Hepatocyte (in vitro differentiated cells): ENCODE results near the gene BCAS4. TPM values are rescaled to one million over a fixed set of nuclear protein-coding genes. Genes with fewer than 3 reads are reported as not detected.
A peak's percentile ranks its signal among the peaks of the same experiment; 100 is the strongest.

Experiments used
- DNase-seq: peaks from one replicate; pipeline ENCODE4 v3.0.0-alpha.2; 2016; ENCODE audit warnings: low spot score
- H2AFZ ChIP-seq: fragments of 200-600 bp; sonication (generic); 2 replicates; pipeline ENCODE4 v1.6.0; 2016; ENCODE audit warnings: antibody characterized with exemption, mild to moderate bottlenecking
- H3K27ac ChIP-seq: fragments of 200-600 bp; sonication (generic); 2 replicates; pipeline ENCODE4 v1.5.1; 2016; ENCODE audit warnings: mild to moderate bottlenecking
- H3K27me3 ChIP-seq: fragments of 200-600 bp; sonication (generic); 2 replicates; pipeline ENCODE4 v1.6.1; 2016
- H3K36me3 ChIP-seq: fragments of 200-600 bp; sonication (generic); replicated peaks from 2 replicates; pipeline ENCODE4 v1.5.1; 2016; ENCODE audit warnings: low read depth; ENCODE audit not compliant: insufficient read depth
- H3K4me1 ChIP-seq: fragments of 200-600 bp; sonication (generic); 2 replicates; pipeline ENCODE4 v1.5.1; 2016; ENCODE audit warnings: mild to moderate bottlenecking, moderate library complexity; ENCODE audit not compliant: insufficient read depth
- H3K4me2 ChIP-seq: fragments of 200-600 bp; sonication (generic); 2 replicates; pipeline ENCODE4 v1.6.0; 2016
- H3K4me3 ChIP-seq: fragments of 200-600 bp; sonication (generic); 2 replicates; pipeline ENCODE4 v1.5.1; 2016; ENCODE audit warnings: mild to moderate bottlenecking
- H3K79me2 ChIP-seq: fragments of 200-600 bp; sonication (generic); 2 replicates; pipeline ENCODE4 v1.6.0; 2017; ENCODE audit warnings: mild to moderate bottlenecking
- H3K9me2 ChIP-seq: fragments of 200-600 bp; sonication (generic); replicated peaks from 2 replicates; pipeline ENCODE4 v1.6.0; 2017; ENCODE audit warnings: mild to moderate bottlenecking; ENCODE audit not compliant: insufficient read depth
- H3K9me3 ChIP-seq: fragments of 200-600 bp; sonication (generic); 2 replicates; pipeline ENCODE4 v1.5.1; 2016; ENCODE audit warnings: low read depth, mild to moderate bottlenecking
- H4K20me1 ChIP-seq: fragments of 200-600 bp; sonication (generic); 2 replicates; pipeline ENCODE4 v1.6.0; 2016; ENCODE audit warnings: mild to moderate bottlenecking; ENCODE audit not compliant: insufficient read depth, poor library complexity, severe bottlenecking
- EZH2 ChIP-seq: fragments of 200-600 bp; sonication (generic); IDR thresholded peaks from 2 replicates; pipeline ENCODE4 v1.6.1; 2016; ENCODE audit warnings: antibody characterized with exemption, mild to moderate bottlenecking, borderline replicate concordance
- EZH2phosphoT487 ChIP-seq: fragments of 200-600 bp; sonication (generic); IDR thresholded peaks from one replicate; pipeline ENCODE4 v1.6.1; 2018; ENCODE audit warnings: antibody characterized with exemption, mild to moderate bottlenecking, low read depth, moderate library complexity; ENCODE audit not compliant: unreplicated experiment, severe bottlenecking
- WGBS: methylation state at CpG from one replicate; pipeline ENCODE4 v1.1.6; 2016; ENCODE audit warnings: low lambda C conversion rate; ENCODE audit errors: missing lambda C conversion rate; 5-methylcytosine and 5-hydroxymethylcytosine counted together
- polyA plus RNA-seq: library from polyadenylated mRNA; unstranded; fragments of >200 nt; fragmentation: Nextera tagmentation; extraction: Ambion mirVana; gene quantifications from 2 replicates; pipeline ENCODE4 v1.2.1, GENCODE V29; 2016
- total RNA-seq: library from RNA; depleted of rRNA; stranded (reverse); fragments of >200 nt; gene quantifications from 2 replicates; pipeline ENCODE4 v1.2.3, GENCODE V29; 2014
- TF ChIP-seq, protein P1 (sequence below): fragments of 200-600 bp; sonication (generic); IDR thresholded peaks from 2 replicates; pipeline ENCODE4 v1.5.1; 2016; ENCODE audit warnings: antibody characterized with exemption, mild to moderate bottlenecking; ENCODE audit not compliant: poor library complexity

Gene BCAS4
- total and polyA plus RNA-seq, 2 experiments from 2014 or later, result 5.6 to 21.6 TPM

DNA sequence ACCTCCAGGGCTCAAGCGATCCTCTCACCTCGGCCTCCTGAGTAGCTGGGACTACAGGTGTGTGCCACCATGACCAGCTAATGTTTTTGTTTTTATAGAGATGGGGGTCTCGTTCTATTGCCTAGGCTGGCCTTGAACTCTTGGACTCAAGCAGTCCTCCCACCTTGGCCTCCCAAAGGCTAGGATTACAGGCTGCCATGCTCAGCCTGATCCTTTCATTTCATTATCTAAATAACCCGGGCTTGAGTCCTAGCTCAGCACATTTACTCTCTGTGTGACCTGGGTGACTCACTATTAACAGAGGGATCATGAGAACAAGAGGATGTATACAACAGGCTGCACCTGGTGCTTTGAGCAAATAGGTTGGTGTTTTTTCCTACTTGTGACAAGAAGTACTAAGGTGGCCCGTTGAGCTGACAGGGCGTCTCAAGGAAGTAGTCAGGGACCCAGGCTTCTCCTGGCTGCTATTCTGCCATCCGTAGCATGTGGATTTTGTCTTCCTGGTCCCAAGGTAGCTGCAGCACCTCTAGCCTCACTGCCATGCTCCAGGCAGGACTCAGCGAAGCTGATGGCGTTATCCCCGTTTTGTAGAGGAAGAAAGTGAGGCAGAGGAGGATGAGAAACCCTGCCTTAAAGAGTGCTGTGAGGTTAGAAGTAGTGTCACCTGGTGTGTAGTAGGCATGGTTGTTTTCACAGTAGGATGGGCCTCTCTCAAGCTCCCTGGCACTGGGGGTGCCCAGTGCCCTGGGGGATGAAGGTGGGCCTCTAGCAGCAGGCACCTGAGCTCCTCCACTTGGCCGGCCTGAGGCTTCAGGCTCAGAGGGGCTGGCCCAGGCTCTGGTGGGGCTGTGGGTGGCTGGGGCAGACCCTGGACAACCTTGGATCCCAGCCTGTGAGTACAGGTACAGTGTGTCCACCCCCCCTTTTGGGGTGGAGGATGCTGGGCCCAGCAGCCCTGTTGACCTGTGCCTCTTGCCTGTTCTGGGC is 73.9 kb downstream of the BCAS4 start:
- H2AFZ ChIP-seq, result no peak overlapping the region

DNA sequence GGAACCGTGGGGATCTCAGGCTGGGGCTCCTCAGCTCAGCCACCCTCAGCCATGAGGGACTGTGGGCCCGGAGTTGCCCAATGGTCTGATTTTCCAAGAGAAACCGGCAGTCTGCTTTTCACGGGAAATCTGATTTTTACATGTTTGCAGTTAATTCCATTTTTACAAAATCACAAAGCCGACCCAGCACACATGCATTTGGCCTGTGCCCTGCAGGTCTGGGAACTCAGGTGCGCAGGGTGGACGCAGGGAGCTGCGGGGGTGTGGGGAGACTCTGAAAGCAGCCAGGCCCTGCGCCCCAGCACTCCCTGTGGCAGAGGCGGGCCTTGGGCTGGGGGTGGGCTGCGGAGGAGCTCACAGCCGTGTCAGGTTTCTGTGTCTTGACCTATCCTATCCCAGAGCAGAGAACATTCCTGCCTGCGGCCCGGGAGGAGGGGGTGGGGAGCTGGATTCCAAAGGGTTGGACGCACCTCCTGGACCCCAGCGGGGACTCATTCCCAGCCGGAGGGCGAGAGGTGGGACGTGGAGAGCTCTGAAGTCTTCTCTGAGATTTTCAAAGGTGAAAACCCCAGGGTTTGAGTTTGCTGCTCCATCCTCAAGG is 75.8 kb downstream of the BCAS4 start:
- no peaks in the 10 kb centered on the region for H3K27me3 ChIP-seq
- peak overlapping the region; percentile 50 for H3K27ac ChIP-seq
- H4K20me1 ChIP-seq, result no peaks in the 10 kb centered on the region
- TF ChIP-seq, protein P1, sequence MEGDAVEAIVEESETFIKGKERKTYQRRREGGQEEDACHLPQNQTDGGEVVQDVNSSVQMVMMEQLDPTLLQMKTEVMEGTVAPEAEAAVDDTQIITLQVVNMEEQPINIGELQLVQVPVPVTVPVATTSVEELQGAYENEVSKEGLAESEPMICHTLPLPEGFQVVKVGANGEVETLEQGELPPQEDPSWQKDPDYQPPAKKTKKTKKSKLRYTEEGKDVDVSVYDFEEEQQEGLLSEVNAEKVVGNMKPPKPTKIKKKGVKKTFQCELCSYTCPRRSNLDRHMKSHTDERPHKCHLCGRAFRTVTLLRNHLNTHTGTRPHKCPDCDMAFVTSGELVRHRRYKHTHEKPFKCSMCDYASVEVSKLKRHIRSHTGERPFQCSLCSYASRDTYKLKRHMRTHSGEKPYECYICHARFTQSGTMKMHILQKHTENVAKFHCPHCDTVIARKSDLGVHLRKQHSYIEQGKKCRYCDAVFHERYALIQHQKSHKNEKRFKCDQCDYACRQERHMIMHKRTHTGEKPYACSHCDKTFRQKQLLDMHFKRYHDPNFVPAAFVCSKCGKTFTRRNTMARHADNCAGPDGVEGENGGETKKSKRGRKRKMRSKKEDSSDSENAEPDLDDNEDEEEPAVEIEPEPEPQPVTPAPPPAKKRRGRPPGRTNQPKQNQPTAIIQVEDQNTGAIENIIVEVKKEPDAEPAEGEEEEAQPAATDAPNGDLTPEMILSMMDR, result no peak
- TF ChIP-seq EZH2 (no peak), EZH2phosphoT487 (no peak)
- H2AFZ ChIP-seq, result peak overlapping the region; percentile 35
- peak; percentile 77 for DNase-seq
- H3K36me3 ChIP-seq, result no peaks in the 10 kb centered on the region
- no peaks in the 10 kb centered on the region for H3K9me3 ChIP-seq
- 13% methylated on average over 19 of the region's 19 CpGs for WGBS
- peak overlapping the region; percentile 72 for H3K4me2 ChIP-seq
- no peaks in the 10 kb centered on the region for H3K9me2 ChIP-seq
- H3K4me1 ChIP-seq, result peaks cover 17% of the 10 kb centered on the region
- H3K4me3 ChIP-seq, result no peak overlapping the region
- H3K79me2 ChIP-seq, result no peaks in the 10 kb centered on the region

More for the DNA sequence above, 73.9 kb downstream of the BCAS4 start:
- Histone ChIP-seq H3K79me2 (no peaks in the 10 kb centered on the region), H3K4me2 (no peak overlapping the region), H3K36me3 (no peaks in the 10 kb centered on the region), H3K27me3 (no peaks in the 10 kb centered on the region), H3K9me3 (no peaks in the 10 kb centered on the region), H3K9me2 (no peaks in the 10 kb centered on the region), H4K20me1 (no peaks in the 10 kb centered on the region), H3K27ac (peak overlapping the region; percentile 86), H3K4me1 (peaks cover 17% of the 10 kb centered on the region), H3K4me3 (no peak overlapping the region)
- peak; percentile 71 for DNase-seq
- 81% methylated on average over 11 of the region's 11 CpGs for WGBS
- TF ChIP-seq EZH2phosphoT487 (no peak), EZH2 (no peak)
- TF ChIP-seq, protein P1, result no peak

DNA sequence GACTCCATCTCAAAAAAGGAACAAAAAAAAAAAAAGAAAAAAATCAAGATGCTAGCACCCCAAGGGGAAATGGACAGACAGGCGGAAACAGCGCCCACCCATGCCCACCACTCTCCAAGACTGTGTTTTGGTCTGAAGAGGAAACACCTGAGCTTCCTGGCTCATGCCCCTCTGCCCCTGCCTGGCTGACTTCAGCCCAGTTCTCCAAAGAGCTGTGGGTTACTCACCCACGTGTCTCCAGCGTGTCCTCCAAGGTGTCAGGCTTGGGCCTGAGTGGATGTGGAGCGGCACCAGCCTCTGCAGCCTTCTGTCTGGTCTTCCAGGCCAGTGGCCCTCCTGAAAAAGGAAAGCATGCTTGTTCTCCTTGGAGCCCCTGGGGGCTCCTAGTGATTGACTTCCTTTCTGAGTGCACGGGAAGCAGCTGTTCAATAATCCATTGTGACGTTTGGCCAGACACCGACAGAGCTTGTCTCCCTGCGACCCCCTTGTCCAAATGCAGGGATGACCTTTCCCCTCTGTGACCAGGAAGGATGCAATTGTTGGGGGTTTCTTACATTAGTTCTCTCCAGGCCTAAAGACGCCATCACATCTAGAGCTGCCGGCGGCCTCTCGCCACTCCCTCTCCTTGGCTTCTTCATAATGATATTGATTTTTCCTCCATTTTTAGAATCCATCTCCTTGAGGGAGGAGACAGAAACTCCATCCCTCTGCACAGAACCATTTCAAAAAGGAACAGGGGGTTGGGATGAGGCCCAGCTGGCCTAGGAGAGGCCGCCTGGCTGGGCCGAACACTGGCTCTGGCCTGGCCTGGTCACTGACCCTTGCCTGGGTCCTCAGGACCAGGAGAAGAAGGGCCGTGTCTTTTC is 77.9 kb downstream of the BCAS4 start:
- H3K27me3 ChIP-seq, result no peaks in the 10 kb centered on the region
- H3K79me2 ChIP-seq, result no peaks in the 10 kb centered on the region
- H3K36me3 ChIP-seq, result no peaks in the 10 kb centered on the region
- no peak overlapping the region for H3K4me3 ChIP-seq
- H3K9me2 ChIP-seq, result no peaks in the 10 kb centered on the region
- no peak for DNase-seq
- peaks cover 17% of the 10 kb centered on the region for H3K4me1 ChIP-seq
- H2AFZ ChIP-seq, result no peak overlapping the region
- no peak overlapping the region for H3K27ac ChIP-seq
- 87% methylated on average over 16 of the region's 16 CpGs for WGBS
- no peaks in the 10 kb centered on the region for H4K20me1 ChIP-seq
- no peaks in the 10 kb centered on the region for H3K9me3 ChIP-seq
- H3K4me2 ChIP-seq, result no peak overlapping the region
- no peak for TF ChIP-seq EZH2phosphoT487
- TF ChIP-seq, protein P1, result no peak
- no peak for TF ChIP-seq EZH2
